Measurements from ENCODE around the gene FN1.
"Not testable (repeated sequence)": the region's sequence is repeated elsewhere in the genome, so short reads cannot be mapped to it uniquely, and the experiment has no call there.

The FN1 gene

DNA sequence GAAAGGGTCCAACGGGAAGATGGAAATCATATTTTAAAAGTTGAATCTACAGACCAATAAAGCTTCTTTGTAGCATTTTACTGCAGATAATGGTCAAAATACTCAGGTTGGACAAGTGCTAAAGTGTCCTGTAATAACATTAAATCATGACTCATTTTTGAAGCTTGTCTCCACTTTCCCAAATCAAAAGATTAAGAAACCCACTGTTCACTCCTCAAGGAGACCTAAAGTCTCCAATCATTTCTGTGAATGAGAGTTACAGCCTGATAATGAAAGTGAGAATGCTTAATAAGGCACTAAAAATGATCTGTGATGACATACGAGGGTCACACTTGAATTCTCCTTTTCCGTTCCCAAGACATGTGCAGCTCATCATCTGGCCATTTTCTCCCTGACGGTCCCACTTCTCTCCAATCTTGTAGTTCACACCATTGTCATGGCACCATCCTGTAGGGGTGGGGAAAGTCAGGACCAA, 70.6 kb downstream of the FN1 start:
- no peak for DNase-seq (ENCODE audit: low read depth in 2 of 2)

DNA sequence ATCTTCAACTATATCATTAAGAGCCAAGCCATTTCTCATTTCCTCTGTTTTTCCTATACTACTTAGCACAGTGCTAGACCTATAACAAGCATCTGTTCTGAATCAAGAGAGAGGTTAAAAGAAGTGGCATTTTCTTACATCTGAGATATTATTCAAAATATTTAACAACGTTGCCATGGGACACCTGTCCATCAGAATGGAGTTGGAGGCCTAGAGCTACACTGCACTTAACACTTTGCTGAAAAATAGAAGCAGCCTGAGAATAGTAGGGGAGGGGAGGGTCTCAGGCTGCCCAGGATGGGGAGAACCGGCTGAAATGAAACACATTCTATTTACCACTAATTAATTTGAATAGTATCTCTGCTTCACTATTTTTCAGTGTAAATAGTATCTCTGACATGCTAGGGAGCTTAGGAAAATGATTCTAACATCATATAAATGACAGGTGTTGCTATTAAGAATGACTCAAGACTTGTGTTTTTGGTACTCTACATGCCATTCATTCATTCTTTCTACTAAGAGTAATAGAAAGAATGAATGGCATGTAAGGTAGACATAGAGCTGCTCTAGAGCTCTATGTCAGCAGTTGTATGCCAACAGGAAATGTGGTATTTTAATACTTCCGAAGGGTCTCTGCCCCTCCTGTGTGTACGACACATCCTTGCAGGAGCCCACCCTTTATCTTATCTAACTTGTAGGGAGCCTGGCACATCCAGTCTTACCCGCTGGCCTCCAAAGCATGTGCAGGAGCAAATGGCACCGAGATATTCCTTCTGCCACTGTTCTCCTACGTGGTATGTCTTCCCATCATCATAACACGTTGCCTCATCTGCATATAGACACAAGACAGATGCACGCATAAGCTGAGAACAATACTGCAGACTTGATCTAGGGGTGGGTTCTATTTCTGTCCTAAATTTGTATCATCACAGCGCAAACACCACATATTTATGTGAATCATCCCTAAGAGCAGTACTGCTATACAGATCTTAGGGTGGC, 71.4 kb downstream of the FN1 start:
- no peak for DNase-seq (ENCODE audit: low read depth in 2 of 2)

DNA sequence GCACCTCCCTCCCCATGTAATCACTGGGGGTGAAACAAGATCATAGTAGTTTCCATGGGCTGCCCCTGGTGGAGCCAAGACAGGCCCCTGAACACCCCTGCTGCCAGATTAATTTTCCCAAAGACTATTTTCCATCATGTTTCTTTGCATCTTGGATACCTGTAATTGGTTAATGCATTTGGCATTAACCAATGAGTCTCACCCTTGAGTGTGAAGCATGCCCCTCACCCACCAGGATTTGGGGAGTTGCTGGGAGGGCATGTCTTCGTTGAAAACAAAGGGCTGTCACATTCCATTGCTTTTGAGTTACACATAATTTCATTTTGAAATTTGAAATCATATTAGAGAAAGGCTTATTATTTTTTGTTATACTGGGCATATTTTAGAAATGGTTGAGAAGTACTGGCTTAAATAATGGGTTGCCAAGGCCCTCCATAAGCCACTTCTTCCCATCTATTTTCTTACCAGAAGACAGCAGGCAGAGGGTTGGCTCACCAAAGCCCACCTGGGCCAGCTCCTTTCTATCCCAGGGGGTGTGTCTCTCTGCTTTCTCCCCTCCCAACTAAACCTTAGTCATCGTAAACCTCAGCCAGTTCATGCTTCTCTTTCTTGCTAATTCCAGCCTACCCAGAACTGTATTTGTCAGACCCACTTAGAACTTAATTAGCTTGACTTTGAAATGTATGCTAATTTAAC, 72.3 kb downstream of the FN1 start:
- no peak for DNase-seq (ENCODE audit: low read depth in 2 of 2)

DNA sequence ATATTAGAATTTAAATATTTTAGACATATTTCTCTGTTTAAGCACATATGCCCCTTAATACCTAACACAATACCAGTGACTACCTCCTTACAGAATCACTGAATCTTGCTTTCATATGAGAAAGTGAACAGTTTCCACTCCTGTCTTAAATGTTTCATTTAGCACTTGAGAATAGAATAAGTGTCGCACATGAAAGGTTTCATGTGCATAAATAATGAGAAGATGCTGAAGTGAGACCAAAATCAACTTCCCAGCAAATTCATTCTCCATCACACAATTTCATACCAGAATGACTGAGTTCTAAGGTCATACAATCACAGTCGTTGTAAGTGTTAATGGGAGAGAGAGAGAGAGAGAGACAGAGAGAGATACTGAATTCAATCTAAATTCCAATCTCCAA, 72.8 kb downstream of the FN1 start:
- no peak for DNase-seq (ENCODE audit: low read depth in 2 of 2)

DNA sequence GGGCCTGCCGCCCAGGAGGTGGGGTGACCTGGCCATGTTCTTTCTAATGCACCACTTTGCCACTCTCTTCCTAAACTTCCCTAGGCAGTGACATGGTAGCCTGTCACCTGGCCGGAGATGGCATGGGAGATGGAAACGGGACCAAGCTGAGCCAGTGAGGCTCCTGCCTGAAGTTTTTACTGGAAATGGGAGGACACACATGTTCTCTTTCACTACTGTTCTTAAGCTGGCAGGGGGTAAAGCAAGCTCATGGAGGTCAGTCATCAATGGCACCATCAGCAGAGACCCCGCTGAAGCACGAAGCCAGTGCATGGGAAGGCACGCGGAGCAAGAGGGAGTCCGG, 73.3 kb downstream of the FN1 start:
- no peak for DNase-seq (ENCODE audit: low read depth in 2 of 2)

DNA sequence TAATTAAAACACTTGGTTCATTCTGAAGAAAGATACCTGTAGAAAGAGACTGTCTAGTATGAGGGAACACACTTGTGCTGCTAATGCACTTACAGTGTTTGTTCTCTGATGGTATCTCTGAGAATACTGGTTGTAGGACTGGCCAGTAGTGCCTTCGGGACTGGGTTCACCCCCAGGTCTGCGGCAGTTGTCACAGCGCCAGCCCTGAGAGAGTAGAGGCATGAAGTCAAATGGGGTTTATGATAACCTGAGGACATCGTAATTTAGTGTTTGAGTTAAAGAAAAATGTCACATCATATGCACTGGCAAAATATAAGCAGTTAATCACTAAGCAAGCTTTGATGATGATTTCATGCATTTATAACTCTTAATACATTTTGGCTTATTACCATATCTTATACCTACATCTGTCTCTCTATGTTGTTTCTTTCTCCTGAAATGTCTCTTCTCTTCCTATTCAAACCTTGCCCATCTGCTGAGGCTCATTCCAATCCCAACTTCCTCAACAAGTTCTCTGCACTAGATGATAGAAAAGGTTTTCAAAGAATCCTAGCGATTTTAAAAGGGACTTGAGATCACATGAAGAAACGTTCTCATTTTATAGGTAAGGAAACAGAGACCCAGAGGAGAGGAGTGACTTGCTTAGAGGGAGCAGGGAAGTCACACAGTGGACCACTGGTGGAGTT, 73.8 kb downstream of the FN1 start:
- no peak for DNase-seq (ENCODE audit: low read depth in 2 of 2)

DNA sequence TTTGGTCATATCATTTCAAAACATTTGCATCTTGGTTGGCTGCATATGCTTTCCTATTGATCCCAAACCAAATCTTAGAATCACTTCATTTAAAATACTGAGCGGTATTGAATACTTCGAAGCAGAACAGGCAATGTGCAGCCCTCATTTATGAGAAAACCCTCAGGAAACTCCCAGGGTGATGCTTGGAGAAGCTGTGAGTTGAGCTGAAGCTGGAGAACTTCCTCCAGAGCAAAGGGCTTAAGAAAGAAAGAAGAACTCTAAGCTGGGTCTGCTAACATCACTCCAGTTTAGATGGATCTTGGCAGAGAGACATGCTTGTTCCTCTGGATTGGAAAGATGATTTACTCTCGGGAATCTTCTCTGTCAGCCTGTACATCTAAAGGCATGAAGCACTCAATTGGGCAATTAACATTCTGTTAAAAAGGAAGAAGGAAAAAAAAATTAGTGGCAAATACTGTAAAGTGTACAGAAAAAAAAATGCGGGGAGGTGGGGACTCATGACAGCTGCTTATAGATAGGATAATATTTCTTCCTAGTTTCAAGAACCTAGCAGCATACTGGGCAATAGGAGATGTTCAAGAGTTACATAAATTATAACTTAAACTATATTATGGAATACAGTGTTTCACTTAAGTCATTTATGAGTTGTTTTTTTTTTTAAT, 74.5 kb downstream of the FN1 start:
- DNase-seq (ENCODE audit: low read depth in 2 of 2), result no peak

DNA sequence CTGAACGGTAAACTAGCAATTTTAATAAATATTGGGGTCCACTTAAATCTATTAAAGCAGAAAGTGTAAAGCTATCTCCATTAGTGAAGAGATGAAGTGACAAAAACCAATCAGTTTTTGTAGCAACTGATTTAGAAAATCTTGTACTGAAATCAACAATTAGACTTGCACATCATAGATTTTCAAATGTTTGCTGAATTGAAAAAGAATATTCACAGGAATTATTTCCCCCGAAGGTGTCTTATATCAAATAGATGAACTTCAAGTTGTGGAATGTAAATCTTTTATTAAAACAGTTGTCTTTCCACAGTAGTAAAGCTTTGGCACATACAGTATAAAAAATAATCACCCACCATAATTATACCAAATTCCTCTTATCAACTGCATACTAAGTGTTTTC, 75.3 kb downstream of the FN1 start:
- no peak for DNase-seq (ENCODE audit: low read depth in 2 of 2)

DNA sequence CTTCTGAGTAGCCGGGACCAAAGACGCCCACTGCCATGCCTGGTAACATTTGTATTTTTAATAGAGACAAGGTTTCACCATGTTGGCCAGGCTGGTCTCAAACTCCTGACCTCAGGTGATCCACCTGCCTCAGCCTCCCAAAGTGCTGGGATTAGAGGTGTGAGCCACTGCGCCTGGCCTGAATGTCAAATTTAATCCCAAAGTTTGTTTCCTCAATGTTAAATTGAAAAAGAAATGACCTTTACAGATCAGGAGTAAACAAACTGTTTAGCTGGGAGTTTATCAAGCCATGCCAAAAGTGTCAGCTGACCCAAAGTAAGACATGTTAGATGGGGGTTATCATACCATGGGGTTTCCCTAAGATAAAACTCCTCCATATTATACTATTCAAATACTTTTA, 75.8 kb downstream of the FN1 start:
- DNase-seq (ENCODE audit: low read depth in 2 of 2), result not testable (repeated sequence)

DNA sequence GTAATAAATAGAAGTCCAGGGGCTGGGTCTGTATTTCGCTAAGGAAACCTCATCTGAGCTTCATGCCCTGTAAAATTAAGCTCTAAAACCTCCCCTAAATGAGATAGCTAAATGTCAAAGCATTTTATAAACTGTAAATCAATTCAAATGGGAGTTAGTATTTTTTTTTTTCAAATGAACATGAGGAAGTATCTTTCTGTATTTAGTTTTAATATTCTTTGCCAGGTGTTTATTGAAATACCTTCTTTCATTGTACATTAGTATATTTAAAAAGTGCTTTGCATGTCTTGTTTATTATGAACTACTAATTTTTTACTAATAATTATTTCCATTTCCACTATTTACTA, 76.3 kb downstream of the FN1 start:
- DNase-seq (ENCODE audit: low read depth in 2 of 2), result no peak

DNA sequence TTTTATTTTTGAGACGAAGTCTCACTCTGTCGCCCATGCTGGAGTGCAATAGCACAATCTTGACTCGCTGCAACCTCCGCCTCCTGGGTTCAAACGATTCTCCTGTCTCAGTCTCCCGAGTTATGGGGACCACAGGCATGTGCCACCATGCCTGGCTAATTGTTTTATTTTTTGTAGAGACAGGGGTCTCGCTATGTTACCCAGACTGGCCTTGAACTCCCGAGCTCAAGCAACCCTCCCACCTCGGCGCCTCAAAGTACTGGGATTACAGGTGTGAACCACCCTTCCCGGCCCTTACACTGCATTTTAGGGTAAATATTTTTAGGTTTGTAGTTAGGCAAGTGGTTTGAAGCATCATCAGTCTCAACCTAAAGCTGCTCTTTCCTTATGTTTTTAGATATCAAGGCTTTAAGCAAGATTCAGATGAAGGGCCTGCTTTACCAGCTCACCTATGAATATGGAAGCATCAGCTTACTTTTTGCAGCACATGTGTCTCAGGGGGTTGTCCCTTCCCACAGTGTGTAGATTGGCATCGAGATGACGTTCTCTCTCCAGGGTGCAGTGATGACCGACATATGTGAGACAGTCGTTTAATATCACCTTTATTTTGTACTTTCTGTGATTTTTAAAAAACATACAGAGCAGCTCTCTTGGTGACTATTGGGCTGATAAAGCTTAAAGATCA, 76.8 kb downstream of the FN1 start:
- DNase-seq (ENCODE audit: low read depth in 2 of 2), result no peak

DNA sequence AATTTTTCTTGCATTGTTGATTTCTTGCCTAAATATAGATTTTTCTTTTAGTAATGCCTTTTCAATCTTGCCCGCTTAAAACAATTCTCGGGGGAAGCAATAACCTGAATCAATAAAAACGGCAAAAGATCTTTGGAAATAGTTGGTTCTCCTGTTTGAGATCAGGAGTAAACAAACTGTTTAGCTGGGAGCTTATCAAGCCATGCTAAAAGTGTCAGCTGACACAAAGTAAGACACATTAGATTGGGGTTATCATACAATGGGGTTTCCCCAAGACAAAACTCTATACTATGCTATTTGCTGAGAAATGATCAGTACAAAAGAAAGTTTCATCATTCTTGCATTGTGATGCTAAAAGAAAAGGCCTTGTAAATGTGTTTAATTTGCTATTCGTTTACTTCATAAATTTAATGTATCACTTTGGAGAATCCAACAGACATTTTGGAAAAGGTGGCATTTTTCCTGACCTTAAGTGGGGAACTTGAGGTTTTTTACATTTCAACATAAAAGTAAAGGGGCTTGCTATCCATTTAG, 77.5 kb downstream of the FN1 start:
- DNase-seq (ENCODE audit: low read depth in 2 of 2), result no peak

DNA sequence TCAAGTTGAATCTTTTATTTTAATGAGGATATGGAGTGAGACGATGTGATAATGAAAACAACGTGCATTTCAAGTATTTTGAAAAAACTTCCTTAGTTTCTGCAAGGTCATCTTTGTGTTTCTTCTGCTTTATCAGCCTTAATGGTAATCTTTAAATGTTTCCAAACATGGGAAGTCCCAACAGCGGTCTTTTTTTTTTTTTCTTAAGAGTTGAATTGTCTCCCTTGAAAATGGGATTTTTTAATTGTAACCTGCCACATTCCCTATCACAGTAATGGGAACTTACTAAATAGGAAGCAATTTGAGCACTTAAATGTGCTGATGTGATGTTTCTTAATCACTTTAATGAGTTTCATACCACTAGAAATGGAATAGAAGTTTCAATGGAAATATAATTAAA, 78.2 kb downstream of the FN1 start:
- DNase-seq (ENCODE audit: low read depth in 2 of 2), result no peak

DNA sequence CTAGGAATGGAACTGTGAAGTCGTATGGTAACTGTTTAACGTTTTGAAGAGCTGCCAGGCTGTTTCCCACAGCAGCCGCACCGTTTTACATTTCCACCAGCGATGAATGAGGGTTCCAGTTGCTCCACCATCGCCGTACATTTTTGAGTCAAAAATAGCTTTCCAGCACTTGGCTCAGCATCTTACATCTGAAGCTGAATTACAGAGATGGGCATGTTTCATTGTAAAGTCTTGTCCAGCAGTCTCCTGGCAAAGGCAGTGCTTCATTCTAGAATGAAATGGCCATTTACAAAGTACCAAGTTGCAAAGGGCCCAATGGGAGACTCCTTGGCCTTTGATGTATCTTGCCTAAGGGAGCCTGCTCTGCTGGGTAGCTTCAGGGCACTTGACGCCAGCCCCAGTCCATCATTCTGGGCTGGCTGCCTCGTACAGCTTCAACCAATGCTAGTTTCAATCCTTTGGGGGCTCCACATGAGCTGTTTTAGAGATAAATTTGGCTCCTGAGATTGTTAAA, 78.9 kb downstream of the FN1 start:
- no peak for DNase-seq (ENCODE audit: low read depth in 2 of 2)

DNA sequence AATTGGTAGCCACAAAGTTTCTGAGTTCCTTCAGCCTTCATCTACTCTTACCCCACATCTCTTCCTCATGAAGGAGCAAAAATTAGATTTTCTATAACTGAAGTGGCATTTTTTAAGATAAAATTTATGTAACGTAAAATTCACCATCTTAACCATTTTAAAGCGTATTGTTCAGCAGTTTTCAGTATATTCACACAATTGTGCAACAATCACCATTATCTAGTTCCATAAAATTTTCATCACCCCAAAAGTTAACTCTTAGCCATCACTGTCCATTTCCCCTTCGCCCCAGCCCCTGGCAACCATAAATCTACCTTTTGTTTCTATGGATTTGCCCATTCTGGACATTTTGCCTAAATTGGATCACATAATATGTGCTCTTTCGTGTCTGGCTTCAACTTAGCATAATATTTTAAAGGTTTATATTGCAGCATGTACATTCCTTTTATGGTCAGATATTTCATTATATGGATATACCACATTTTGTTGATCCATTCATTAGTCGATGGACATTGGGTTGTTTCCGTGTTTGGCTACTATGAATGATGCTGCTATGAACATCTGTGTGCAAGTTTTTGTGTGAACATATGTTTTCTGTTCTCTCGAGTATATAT, 79.4 kb downstream of the FN1 start:
- no peak for DNase-seq (ENCODE audit: low read depth in 2 of 2)

DNA sequence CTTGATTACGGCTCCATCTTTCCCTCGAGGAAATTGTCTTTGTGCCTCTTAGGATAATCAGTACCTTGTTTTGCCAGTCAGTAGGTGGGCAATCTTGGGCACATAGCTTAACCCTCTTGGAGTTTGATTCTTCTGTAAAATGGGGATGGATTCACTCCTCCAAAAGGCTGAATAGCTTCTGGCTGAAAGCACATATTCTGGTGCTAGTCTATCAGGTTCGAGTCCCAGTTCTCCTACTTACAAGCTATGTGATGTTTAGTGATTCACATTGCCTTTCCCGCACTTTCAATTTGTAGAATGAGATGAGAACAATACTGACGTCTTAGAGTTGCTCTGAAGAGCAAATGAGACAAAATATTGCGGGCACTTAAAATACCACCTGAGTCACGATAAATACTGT, 80.1 kb downstream of the FN1 start:
- no peak for DNase-seq (ENCODE audit: low read depth in 2 of 2)

DNA sequence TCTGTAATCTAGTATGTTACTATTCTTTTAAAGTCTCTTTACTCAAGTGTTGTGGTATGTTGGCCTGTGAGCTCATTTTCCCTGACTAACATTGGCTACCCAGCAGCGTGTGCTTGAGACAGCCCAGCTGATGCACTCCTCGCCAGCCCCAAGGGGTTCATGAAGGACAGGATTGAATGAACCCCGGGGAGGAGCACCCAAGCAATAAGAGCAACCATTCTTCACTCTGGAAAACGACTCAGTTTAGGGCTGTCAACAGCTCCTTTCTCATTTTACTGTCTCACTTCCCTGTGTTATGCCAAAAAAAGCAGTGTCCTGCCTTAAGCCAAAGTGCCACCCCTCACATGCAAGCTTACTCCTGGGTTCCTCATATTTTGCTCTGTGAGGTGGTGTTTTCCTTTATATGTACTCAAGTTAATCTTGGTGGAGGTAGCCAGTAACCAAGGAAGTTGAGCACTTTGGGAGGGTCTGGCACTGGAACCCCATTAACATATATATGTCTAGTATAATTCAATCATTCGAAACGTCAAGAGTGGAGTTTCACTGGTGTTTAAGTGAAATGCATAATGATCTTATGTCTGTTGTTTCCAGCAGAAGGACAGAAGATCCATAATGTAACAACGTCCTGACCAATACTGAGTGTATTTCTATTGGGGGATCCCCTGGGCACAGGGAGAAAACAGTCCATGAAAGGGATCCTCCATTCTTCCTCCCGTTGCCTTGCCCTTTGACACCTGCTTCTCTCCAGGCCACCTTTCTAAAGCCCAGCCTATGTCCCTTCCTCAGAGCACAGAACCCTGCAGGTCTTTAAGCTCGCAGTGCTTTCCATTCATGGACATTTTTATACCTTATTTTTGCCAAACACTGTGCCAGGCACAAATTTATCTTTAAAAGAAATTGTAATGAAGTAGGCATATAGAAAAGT, 80.8 kb downstream of the FN1 start:
- no peak for DNase-seq (ENCODE audit: low read depth in 2 of 2)

DNA sequence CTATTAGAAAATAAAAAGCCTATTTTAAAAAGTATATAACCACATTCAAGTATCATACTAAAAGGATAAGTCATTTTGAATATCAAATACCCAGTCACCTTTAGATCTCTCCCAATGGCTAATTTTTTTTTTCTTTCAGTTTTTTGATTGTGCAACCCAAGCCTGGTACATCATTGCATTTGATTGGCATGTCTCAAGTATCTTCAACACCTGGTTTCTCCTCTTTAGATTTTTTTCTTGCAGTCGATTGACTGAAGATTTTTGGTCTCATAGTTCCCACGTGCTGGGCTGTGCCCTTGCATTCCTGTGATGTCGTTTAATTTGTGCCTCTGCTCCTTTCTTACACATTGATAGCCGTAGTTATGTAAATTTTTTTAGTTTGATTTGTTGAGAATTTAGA, 83.3 kb downstream of the FN1 start:
- no peak for DNase-seq (ENCODE audit: low read depth in 2 of 2)

DNA sequence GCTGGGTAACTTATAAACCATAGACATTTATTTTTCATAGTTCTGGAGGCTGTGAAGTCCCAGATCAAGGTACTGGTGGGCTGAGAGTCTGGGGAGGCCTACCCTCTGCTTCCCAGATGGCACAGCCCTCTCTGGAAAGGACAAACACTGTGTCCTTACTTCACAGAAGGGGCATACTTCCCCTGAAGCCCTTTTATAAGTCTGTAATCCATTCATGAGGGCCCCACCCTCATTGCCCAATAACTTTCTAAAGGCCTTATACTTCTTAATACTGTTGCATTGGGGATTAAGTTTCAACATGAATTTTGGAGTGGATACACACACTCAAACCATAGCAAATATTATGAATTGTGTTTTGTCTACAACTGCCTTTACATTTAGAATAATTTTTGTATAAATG, 88.0 kb downstream of the FN1 start:
- no peak for DNase-seq (ENCODE audit: low read depth in 2 of 2)
